NCI-H187 treated with DMSO at 0.1 percent for 48 hours (cell line): ENCODE results near the gene LAMC3.

Source experiments
- DNase-seq: peaks from one replicate; lab custom pipeline; 2025; lab: John Stamatoyannopoulos, UW

Gene LAMC3

DNA sequence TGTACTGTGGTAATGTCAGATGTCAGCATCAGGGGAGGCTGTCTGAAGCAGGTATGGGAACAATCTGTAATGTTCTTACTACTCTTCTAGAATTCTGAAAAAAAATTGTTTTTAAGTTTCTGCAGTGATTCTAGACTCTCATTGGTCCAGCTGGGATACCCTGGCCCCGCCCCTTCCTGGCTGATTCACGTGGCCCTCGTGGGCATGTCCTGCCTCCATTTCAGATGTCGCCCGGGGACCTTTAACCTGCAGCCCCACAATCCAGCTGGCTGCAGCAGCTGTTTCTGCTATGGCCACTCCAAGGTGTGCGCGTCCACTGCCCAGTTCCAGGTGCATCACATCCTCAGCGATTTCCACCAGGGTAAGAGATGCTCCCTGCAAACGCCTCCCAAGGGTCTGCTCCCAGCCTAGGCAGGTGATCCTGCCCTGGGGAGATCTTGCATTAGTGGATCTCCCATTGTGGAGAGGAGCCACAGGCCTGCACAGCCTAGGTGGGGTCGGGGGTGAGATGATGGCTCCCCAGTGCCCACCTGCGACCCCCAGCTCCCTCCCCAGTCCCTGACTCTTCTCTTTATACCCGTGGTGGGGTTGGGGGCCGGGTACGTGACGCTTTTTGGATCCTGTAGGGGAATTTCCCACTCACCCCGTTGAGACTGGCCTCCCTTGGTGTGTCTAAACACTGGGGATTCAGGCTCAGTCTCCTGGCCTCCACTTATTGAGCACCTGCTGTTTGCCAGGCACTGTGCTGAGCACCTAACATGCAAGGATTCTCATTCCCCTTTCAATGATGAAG, 36.5 kb downstream of the LAMC3 start:
- DNase-seq = no peak

- no peak for DNase-seq
Observed at GRCh38 chr9:131046093-131046380, 37.1 kb downstream of the LAMC3 start.

DNA sequence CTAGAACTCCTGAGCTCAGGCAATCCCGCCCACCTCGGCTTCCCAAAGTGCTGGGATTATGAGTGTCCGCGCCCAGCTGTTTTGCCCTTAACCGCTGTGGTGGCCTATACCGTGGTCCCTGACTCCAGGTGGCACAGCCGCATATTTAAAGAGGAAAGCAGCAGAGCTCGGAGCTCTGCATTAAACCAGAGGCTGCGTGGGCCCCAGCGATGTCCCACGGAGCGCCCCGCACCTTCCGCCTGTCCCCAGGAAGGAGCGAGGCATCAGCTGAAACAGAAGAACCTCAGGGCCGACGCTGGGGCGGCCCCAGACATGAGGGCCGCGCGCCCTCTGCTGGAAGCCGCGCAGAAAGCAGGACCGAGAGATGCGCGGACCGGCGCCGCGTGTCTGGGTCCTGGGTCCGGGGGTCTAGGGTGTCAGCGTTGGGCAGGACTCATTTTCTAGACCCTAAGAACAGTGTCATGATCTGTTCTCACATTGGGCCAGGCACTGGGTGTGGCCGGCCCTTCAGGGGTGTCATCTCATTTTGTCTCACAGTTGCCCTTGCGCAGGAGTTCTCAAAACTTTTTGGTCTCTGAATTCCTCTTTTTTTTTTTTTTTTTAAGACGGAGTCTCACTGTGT, 37.7 kb downstream of the LAMC3 start:
- no peak for DNase-seq

DNA sequence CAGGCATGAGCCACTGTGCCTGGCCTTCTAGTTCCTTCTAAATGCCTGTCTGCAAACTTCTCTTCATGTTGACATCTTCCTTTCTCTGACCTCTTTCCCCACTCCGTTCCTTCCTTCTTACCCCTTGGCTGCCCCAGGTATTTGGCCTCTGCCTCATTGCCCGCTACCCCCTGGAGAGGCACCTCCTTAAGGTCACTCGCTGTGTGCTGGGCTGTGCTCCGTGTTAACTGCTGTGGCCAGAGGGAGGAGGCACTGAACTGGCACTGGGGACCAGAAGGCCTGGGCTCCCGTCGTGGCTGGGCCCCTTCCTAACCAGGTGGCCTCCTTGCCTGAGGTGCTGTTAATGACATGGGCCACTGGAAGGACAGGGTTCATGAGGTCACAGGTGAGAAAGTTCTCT, 39.4 kb downstream of the LAMC3 start:
- DNase-seq = no peak

DNA sequence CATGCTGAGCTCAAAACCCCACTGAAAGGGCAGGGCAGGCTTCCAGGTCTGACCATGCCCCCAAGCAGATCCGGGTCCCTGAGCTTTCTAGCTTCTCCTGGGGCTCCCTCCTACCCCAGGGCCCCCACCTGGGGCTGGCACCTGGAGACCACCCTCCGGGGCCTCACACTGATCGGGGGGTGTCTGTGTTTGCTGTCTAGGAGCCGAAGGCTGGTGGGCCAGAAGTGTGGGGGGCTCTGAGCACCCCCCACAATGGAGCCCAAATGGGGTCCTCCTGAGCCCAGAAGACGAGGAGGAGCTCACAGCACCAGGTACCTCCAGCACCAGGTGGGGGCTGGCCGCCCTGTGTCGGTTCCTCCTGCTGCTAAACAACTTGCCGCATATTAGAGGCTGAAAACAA, 39.8 kb downstream of the LAMC3 start:
- no peak for DNase-seq

GRCh38 chr9:131049829-131050715, 41.1 kb downstream of the LAMC3 start:
- no peak for DNase-seq

DNA sequence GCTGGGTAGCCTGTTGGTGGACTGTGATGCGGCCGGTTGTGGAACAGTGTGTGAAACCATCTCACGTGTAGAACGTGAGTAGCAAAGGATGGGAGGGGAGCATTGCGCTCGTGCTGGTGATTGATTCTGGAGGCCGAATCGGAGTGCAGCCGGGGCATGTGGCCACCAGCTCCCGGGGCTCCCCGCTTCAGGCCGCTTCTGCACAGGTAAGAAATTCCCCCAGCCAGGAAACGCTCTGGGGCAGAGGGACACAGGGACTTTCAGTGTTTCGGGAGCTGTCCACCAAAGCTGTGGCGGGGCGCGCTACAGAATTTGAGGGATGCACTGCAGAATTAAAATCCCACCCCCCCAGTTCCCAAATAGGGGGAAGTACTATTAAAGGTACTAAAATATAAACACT, 41.9 kb downstream of the LAMC3 start:
- no peak for DNase-seq

- no peak for DNase-seq
Observed at GRCh38 chr9:131051592-131052517, 42.9 kb downstream of the LAMC3 start.

DNA sequence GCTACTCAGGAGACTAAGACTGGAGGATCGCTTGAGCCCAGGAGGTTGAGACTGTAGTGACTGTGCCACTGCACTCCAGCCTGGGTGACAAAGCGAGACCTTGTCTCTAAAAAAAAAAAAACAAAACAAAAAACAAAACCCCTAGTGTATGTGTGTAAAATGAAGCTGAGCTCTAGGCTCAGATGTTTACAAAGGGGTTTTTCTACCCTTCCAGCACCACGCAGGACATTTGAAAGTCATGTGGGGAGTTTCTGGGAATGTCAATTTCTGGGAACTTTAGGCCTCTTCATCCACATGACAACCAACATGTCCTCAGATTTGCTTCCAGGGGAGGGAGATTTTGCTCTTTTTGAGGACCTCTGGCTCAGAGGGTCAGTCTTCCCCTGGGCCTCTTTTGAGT, 44.9 kb downstream of the LAMC3 start:
- no peak for DNase-seq

DNA sequence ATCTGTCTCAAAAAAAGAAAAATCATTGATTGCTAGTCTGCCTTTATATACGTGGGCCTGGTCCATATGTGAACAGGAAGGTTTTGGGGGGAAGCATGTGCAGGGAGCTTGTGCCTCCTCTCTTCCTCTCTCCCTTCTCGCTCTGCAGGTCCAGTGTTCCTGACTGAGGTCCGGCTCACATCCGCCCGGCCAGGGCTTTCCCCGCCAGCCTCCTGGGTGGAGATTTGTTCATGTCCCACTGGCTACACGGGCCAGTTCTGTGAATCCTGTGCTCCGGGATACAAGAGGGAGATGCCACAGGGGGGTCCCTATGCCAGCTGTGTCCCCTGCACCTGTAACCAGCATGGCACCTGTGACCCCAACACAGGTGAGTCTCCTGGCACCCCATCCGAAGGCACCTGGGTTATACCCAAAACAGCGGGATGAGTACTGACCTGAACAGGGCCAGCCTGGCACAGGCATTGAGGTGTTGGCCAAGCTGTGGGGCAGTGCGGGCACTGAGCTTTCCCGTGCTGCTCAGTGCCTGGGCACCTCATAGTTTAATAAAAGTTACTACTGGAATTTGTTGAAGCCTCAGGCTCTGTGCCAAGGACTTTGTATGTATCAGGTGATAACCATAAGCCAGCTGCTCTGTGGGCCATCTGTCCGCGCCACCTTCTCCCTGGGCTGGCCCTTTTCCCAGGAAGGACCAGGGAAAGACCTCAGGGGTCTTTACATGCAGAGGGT, 48.0 kb downstream of the LAMC3 start:
- no peak for DNase-seq

DNA sequence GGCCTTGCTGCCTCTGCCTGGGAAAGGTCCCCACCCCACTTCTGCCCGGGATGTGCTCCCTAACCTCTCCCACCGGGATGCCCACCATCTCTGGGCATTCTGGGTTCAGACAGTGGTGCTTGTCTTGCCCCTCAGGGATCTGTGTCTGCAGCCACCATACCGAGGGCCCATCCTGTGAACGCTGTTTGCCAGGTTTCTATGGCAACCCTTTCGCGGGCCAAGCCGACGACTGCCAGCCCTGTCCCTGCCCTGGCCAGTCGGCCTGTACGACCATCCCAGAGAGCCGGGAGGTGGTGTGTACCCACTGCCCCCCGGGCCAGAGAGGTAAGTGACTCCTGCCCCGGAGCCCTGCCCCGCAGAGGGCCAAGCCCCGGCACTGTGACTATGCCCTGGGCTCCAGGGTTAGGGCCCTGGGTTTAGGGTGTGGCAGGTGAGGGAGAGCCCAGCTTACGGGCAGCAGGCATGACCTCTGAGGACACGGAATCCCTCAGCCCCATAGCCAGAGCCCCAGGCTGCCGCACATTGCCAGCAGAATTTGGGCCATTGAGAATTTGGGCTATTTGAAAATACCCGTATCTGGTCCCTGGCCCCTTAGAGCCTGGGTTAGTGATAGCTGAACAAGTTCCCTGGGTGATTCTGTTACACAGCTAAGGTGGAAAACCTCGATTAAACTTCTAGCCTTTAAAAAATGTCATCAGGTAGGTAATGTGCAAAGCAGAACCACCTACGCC, 52.1 kb downstream of the LAMC3 start:
- no peak for DNase-seq

DNA sequence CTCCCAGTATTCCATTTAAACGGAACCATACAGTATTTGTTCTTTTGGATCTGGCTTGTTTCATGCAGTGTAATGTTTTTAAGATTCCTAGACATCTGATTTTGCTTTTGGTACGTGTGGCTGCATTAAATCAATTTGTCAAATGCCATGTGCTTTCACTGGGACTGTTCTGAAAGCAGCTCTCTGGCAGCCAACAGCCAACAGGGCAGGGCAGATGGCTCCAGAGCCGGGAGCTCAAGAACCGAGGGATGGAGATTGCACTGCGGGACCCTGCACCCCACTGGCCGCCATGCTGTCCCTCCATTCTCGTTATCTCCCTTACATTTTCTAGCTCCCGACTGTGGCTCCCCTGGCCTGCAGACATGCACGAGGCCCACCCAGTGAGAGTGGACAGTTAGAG, 54.0 kb downstream of the LAMC3 start:
- DNase-seq = no peak

DNA sequence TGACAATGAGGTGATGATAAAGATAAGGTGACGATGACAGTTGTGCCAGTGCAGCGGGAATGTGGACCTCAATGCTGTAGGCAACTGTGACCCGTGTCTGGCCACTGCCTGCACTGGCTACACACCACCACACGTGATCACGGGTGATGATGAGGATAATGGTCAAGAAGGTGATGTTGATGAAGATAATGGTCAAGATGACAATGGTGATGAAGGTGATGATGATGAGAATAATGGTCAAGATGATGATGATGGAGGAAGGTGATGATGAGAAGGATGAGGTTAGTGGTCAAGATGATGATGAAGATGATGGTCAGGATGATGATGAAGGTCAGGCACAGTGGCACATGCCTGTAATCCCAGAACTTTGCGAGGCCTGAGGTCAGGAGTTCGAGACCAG, 56.6 kb downstream of the LAMC3 start:
- DNase-seq = no peak

DNA sequence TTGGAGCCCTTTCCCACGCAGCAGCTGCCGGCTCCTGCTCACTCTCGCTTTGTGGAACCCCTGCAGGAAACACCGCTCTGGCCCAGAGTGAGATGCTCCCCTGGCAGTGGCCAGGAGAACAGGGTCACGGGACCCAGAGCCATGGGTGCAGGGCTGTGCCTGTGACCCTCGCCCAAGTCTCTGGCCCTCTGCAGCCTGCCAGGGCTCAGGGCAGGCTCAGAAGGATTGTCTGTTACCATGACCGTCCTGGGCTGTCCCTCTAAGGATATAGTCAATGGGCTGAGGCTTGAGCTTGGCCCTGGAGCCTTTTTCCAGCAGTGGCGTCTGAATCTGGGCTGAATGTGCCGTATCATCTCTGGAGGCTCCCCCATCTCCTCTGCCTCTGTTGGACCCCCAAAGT, 58.7 kb downstream of the LAMC3 start:
- no peak for DNase-seq

DNA sequence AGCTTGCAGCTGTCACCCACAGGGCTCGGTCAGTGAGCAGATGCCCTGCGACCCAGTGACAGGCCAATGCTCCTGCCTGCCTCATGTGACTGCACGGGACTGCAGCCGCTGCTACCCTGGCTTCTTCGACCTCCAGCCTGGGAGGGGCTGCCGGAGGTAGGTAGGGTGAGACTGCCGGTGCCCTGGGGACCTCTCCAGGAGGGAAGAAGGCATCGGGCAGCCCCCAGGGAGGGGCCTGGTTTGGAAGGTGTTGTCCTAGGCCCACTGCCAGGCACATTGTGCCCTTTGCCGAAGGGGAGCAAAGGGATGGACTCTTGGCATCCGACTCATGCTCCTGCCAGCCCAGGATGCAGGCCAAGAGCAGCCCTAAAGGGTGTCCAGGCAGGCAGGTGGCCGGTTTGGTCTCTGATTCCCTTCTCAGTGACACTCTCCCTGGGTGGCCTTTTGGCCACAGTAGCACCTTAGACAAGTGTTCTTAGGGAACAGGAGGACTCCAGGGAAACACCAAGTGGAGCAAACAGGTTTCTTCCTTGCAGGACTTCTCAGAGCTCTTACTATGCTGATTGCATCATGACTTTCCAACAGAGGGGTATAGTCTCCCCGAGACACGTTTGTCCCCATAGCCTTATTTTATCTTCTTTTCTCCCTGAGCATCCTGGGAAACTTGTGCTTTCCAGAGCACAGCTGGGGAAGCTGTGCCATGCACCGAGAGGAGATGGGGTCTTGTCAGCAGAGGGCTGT, 59.3 kb downstream of the LAMC3 start:
- DNase-seq = no peak

- DNase-seq = no peak
Observed at GRCh38 chr9:131069699-131070098, 60.7 kb downstream of the LAMC3 start.

- no peak for DNase-seq
Observed at GRCh38 chr9:131072107-131072870, 63.3 kb downstream of the LAMC3 start.

GRCh38 chr9:131072871-131073237, 63.9 kb downstream of the LAMC3 start:
- DNase-seq = no peak
